ENCODE measurements around the gene TCF7L1. TPM values are rescaled to one million over a fixed set of nuclear protein-coding genes. Genes with fewer than 3 reads are reported as not detected.

The TCF7L1 gene
- total and polyA plus RNA-seq, 2 donors (not counting 3 experiments of a cell fraction or from before 2014, with no cell fraction given) = 9.6 to 17.4 TPM

GRCh38 chr2:85180322-85181133 lies 47.3 kb downstream of the TCF7L1 start:
- TF ChIP-seq GATA2 (IDR thresholded peaks at IDR 0.05; ENCODE audit: insufficient read depth, insufficient read length, low read depth, low read length) (peak; percentile 80), POLR2AphosphoS5 (IDR thresholded peaks at IDR 0.05; ENCODE audit: insufficient read depth, low read depth, low read length) (peak; percentile 63), FOS (IDR thresholded peaks at IDR 0.05; ENCODE audit: borderline replicate concordance, insufficient read depth, low read length) (no peak), POLR2A (IDR thresholded peaks at IDR 0.05; ENCODE audit: low read depth, low read length) (peak; percentile 19)
- dilution Hi-C loops (cut with MboI; ENCODE audit: extremely low pct_ligation_motif_present, low sequenced_read_pairs) (no loop called here), intact Hi-C loops (cut with micrococcal nuclease) (loop anchor here (2.0 to 5.0 kb wide), 3 partner anchors 30 to 104 kb away; no protein-coding TSS in a partner anchor)
- FAIRE-seq (peak; percentile 96), DNase-seq (ENCODE audit: low read depth, low spot score) (peak; percentile 77)
- Histone ChIP-seq H3K9me3 (replicated peaks; ENCODE audit: control insufficient read depth, insufficient read depth, low read length) (no peaks in the 10 kb centered on the region), H3K4me1 (ENCODE audit: control insufficient read depth, extremely low read depth, insufficient read depth, low read length) (peaks cover 49% of the 10 kb centered on the region), H3K36me3 (ENCODE audit: control insufficient read depth in 2 of 2, extremely low read depth in 1 of 2, insufficient read depth in 2 of 2, low read length in 2 of 2) (no peaks in the 10 kb centered on the region), H3K4me3 (replicated peaks in 1 of 3; ENCODE audit: insufficient read depth in 1 of 3, low read depth in 1 of 3, low read length in 3 of 3) (no peak overlapping the region), H3K27ac (ENCODE audit: insufficient read depth, low read depth, low read length) (no peak overlapping the region), H2AFZ (ENCODE audit: low read depth, low read length) (no peak overlapping the region), H3K9me1 (replicated peaks; ENCODE audit: control insufficient read depth, extremely low read depth, insufficient read depth, low read length) (no peaks in the 10 kb centered on the region), H4K20me1 (replicated peaks; ENCODE audit: control insufficient read depth, extremely low read depth, insufficient read depth, low read length) (no peaks in the 10 kb centered on the region), H3K4me2 (ENCODE audit: insufficient read depth, low read length) (peak overlapping the region; percentile 28), H3K79me2 (ENCODE audit: control insufficient read depth, insufficient read depth, low read length) (no peaks in the 10 kb centered on the region), H3K27me3 (ENCODE audit: control insufficient read depth in 2 of 2, insufficient read depth in 2 of 2, low read length in 2 of 2) (no peaks in the 10 kb centered on the region), H3K9ac (replicated peaks; ENCODE audit: extremely low read depth, insufficient read depth, low read length) (no peak overlapping the region)
- no TSS peak for BruUV-seq (replicated peaks)
- ChIA-PET POLR2A (interaction anchor here (0.5 to 0.6 kb wide), 2 partner anchors 61 to 140 kb away, joined by 3 read pairs; no protein-coding TSS in a partner anchor), CTCF (interaction anchor here (0.7 to 3.6 kb wide), 11 partner anchors 10 to 907 kb away, joined by 3 to 21 read pairs (median 5); partner anchors contain the start of gene TCF7L1)

GRCh38 chr2:85181134-85181631 lies 48.0 kb downstream of the TCF7L1 start:
- TF ChIP-seq MYC (IDR thresholded peaks at IDR 0.05; ENCODE audit: low read depth, low read length) (no peak), GATA2 (IDR thresholded peaks at IDR 0.05; ENCODE audit: insufficient read depth, insufficient read length, low read depth, low read length) (no peak)
- TF ChIP-seq, protein P1, sequence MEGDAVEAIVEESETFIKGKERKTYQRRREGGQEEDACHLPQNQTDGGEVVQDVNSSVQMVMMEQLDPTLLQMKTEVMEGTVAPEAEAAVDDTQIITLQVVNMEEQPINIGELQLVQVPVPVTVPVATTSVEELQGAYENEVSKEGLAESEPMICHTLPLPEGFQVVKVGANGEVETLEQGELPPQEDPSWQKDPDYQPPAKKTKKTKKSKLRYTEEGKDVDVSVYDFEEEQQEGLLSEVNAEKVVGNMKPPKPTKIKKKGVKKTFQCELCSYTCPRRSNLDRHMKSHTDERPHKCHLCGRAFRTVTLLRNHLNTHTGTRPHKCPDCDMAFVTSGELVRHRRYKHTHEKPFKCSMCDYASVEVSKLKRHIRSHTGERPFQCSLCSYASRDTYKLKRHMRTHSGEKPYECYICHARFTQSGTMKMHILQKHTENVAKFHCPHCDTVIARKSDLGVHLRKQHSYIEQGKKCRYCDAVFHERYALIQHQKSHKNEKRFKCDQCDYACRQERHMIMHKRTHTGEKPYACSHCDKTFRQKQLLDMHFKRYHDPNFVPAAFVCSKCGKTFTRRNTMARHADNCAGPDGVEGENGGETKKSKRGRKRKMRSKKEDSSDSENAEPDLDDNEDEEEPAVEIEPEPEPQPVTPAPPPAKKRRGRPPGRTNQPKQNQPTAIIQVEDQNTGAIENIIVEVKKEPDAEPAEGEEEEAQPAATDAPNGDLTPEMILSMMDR (IDR thresholded peaks at IDR 0.05; ENCODE audit: extremely low read depth in 1 of 2, insufficient read depth in 1 of 2, low read depth in 1 of 2, low read length in 2 of 2) = no peak
- no peaks in the 10 kb centered on the region for H3K9me3 ChIP-seq (replicated peaks; ENCODE audit: control insufficient read depth, insufficient read depth, low read length)
- no peak overlapping the region for H3K27ac ChIP-seq (ENCODE audit: insufficient read depth, low read depth, low read length)
- no peak overlapping the region for H3K4me3 ChIP-seq (replicated peaks in 1 of 3; ENCODE audit: insufficient read depth in 1 of 3, low read depth in 1 of 3, low read length in 3 of 3)
- H2AFZ ChIP-seq (ENCODE audit: low read depth, low read length) = no peak overlapping the region
- H3K4me1 ChIP-seq (ENCODE audit: control insufficient read depth, extremely low read depth, insufficient read depth, low read length) = peaks cover 42% of the 10 kb centered on the region
- no peaks in the 10 kb centered on the region for H4K20me1 ChIP-seq (replicated peaks; ENCODE audit: control insufficient read depth, extremely low read depth, insufficient read depth, low read length)
- CTCF ChIA-PET = interaction anchor here (1.4 to 3.6 kb wide), 4 partner anchors 10 to 85 kb away, joined by 5 to 13 read pairs (median 6); no protein-coding TSS in a partner anchor
- H3K27me3 ChIP-seq (ENCODE audit: control insufficient read depth in 2 of 2, insufficient read depth in 2 of 2, low read length in 2 of 2) = no peaks in the 10 kb centered on the region
- DNase-seq (ENCODE audit: low read depth, low spot score) (no peak), FAIRE-seq (peak; percentile 24)
- BruUV-seq (replicated peaks) = no TSS peak
- no peaks in the 10 kb centered on the region for H3K9me1 ChIP-seq (replicated peaks; ENCODE audit: control insufficient read depth, extremely low read depth, insufficient read depth, low read length)
- no peak overlapping the region for H3K4me2 ChIP-seq (ENCODE audit: insufficient read depth, low read length)
- no peak overlapping the region for H3K9ac ChIP-seq (replicated peaks; ENCODE audit: extremely low read depth, insufficient read depth, low read length)
- H3K79me2 ChIP-seq (ENCODE audit: control insufficient read depth, insufficient read depth, low read length) = no peaks in the 10 kb centered on the region
- no peaks in the 10 kb centered on the region for H3K36me3 ChIP-seq (ENCODE audit: control insufficient read depth in 2 of 2, extremely low read depth in 1 of 2, insufficient read depth in 2 of 2, low read length in 2 of 2)
- dilution Hi-C loops (cut with MboI; ENCODE audit: extremely low pct_ligation_motif_present, low sequenced_read_pairs) = no loop called here
- POLR2A ChIA-PET = interaction anchor here (0.5 to 0.6 kb wide), 2 partner anchors 61 to 141 kb away, joined by 3 read pairs; no protein-coding TSS in a partner anchor
- intact Hi-C loops (cut with micrococcal nuclease) = loop anchor here (2.0 to 5.0 kb wide), 3 partner anchors 30 to 104 kb away; no protein-coding TSS in a partner anchor

All from endothelial cell of umbilical vein (primary cell).